GM21390 (cell line): Measurements from ENCODE around the gene PIK3R3.

Experiments used
- ATAC-seq: cut with Tn5 transposase; IDR thresholded peaks from one replicate; pipeline ENCODE4 v1.9.1; 2021; ENCODE audit not compliant: unreplicated experiment

PIK3R3 gene

GRCh38 chr1:46030876-46031660, 101.4 kb downstream of the PIK3R3 start:
- ATAC-seq: no peak

- no peak for ATAC-seq
Observed at GRCh38 chr1:46030074-46030870, 102.2 kb downstream of the PIK3R3 start.

- ATAC-seq: no peak
Observed at GRCh38 chr1:46027788-46028573, 104.4 kb downstream of the PIK3R3 start.

GRCh38 chr1:46026531-46026930, 105.9 kb downstream of the PIK3R3 start:
- ATAC-seq: no peak

GRCh38 chr1:46021046-46021996, 111.1 kb downstream of the PIK3R3 start:
- no peak for ATAC-seq

- ATAC-seq: no peak
Observed at GRCh38 chr1:46020010-46020409, 112.4 kb downstream of the PIK3R3 start.

- no peak for ATAC-seq
Observed at GRCh38 chr1:46019348-46019747, 113.1 kb downstream of the PIK3R3 start.

- ATAC-seq: no peak
Observed at GRCh38 chr1:46017876-46018503, 114.4 kb downstream of the PIK3R3 start.

GRCh38 chr1:46013581-46013980, 118.8 kb downstream of the PIK3R3 start:
- no peak for ATAC-seq

- ATAC-seq: no peak
Observed at GRCh38 chr1:46012236-46012635, 120.2 kb downstream of the PIK3R3 start.

- ATAC-seq: no peak
Observed at GRCh38 chr1:46011121-46011695, 121.2 kb downstream of the PIK3R3 start.

- ATAC-seq: no peak
Observed at GRCh38 chr1:46010611-46011010, 121.8 kb downstream of the PIK3R3 start.

GRCh38 chr1:46008585-46008984, 123.8 kb downstream of the PIK3R3 start:
- ATAC-seq: no peak

- ATAC-seq: no peak
Observed at GRCh38 chr1:46005594-46005993, 126.8 kb downstream of the PIK3R3 start.

GRCh38 chr1:46004492-46004891, 127.9 kb downstream of the PIK3R3 start:
- ATAC-seq: no peak

- ATAC-seq: no peak
Observed at GRCh38 chr1:46003315-46003714, 129.1 kb downstream of the PIK3R3 start.

GRCh38 chr1:46002551-46003150, 129.8 kb downstream of the PIK3R3 start:
- ATAC-seq: no peak

- ATAC-seq: no peak
Observed at GRCh38 chr1:46001081-46001785, 131.2 kb downstream of the PIK3R3 start.
